Measurements from ENCODE around the gene CAPN5.

The CAPN5 gene

DNA sequence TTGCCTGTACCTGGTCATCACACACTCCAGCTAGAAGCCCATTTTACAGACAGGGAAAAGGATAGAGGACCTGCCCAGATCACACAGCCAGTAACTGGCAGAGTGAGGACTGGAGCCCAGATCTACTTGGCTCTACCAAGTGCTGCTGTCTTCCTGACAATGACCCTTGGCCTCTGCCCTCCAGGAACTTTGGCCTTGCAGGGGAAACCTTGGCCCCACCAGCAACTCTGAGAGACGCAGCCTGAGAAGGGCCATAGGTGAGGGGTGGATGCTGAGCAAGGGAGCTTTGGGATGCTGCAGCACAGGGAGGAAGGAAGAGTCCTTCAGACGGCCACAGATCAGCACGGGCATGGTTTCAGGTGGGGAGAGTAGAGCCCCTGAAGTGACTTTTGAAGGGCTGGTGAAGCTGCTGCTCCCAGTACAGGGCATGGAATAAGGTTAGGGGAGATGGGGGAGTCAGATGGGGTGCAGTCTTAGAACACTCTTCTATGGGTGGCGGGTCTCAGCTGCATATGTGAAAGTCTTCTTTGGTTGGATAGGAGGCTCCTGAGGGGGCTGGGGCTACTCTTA lies 2.0 kb upstream of the CAPN5 start:
- TF ChIP-seq, protein P1, sequence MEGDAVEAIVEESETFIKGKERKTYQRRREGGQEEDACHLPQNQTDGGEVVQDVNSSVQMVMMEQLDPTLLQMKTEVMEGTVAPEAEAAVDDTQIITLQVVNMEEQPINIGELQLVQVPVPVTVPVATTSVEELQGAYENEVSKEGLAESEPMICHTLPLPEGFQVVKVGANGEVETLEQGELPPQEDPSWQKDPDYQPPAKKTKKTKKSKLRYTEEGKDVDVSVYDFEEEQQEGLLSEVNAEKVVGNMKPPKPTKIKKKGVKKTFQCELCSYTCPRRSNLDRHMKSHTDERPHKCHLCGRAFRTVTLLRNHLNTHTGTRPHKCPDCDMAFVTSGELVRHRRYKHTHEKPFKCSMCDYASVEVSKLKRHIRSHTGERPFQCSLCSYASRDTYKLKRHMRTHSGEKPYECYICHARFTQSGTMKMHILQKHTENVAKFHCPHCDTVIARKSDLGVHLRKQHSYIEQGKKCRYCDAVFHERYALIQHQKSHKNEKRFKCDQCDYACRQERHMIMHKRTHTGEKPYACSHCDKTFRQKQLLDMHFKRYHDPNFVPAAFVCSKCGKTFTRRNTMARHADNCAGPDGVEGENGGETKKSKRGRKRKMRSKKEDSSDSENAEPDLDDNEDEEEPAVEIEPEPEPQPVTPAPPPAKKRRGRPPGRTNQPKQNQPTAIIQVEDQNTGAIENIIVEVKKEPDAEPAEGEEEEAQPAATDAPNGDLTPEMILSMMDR (conservative IDR thresholded peaks at IDR 0.05) = no peak
- no peak for TF ChIP-seq ZFX (IDR thresholded peaks at IDR 0.05)
- H3K27ac ChIP-seq = no peak overlapping the region

GRCh38 chr11:77065878-77066228 lies 918 bp upstream of the CAPN5 start:
- no peak overlapping the region; the same call in 1 of the 2 replicates for H3K27ac ChIP-seq
- no peak for TF ChIP-seq ZFX (IDR thresholded peaks at IDR 0.05)
- TF ChIP-seq, protein P1 (conservative IDR thresholded peaks at IDR 0.05) = no peak

- no peak for TF ChIP-seq ZFX (IDR thresholded peaks at IDR 0.05)
- TF ChIP-seq, protein P1 (conservative IDR thresholded peaks at IDR 0.05) = no peak
- H3K27ac ChIP-seq = no peak overlapping the region
Observed at GRCh38 chr11:77067861-77068443, 1.2 kb downstream of the CAPN5 start.

- H3K27ac ChIP-seq = no peak overlapping the region
- TF ChIP-seq, protein P1 (conservative IDR thresholded peaks at IDR 0.05) = no peak
- no peak for TF ChIP-seq ZFX (IDR thresholded peaks at IDR 0.05)
Observed at GRCh38 chr11:77068457-77069335, 1.9 kb downstream of the CAPN5 start.

- H3K27ac ChIP-seq = no peak overlapping the region
Observed at GRCh38 chr11:77069336-77069968, 2.7 kb downstream of the CAPN5 start.

DNA sequence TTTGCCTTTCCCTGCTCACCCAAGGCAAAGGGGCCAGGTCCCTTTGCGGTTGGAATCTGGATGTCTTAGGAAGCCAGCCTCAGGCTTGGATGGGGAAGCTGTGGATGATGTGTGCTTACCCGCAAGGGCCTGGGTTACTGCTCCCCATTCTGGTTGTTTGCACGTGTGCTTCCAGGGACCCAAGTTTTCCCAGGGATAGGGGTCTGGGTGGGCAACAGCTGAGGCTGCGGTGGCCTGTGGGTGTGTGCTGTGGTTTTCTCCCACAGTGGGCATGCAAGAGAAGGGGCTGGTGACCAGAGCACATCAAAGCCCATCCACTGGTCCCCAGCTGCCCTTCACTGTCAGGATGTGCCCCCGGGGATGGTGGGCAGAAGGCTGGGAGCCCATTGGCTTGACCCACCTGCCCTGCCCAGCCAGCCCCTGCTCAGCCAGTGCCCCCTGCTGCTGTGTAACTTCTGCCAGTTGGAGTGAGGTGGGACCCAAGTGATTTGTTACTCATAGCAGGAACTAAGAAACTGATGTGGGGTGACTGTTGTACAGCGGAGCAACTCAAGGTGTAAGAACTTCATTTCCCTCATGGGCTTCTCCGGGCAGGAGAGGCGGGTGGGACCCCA lies 3.3 kb downstream of the CAPN5 start:
- TF ChIP-seq, protein P1 (conservative IDR thresholded peaks at IDR 0.05) = no peak
- no peak for TF ChIP-seq ZFX (IDR thresholded peaks at IDR 0.05)

More at GRCh38 chr11:77069336-77069968, 2.7 kb downstream of the CAPN5 start:
- TF ChIP-seq, protein P1 (conservative IDR thresholded peaks at IDR 0.05) = no peak
- TF ChIP-seq ZFX (IDR thresholded peaks at IDR 0.05) = no peak

More for the DNA sequence above, 3.3 kb downstream of the CAPN5 start:
- no peak overlapping the region for H3K27ac ChIP-seq
